ENCODE data around the gene HINFP.
"Not testable (repeated sequence)": the region's sequence is repeated elsewhere in the genome, so short reads cannot be mapped to it uniquely, and the experiment has no call there.

HINFP gene

GRCh38 chr11:119100994-119101758, 20.2 kb upstream of the HINFP start:
- TF ChIP-seq, protein P1, sequence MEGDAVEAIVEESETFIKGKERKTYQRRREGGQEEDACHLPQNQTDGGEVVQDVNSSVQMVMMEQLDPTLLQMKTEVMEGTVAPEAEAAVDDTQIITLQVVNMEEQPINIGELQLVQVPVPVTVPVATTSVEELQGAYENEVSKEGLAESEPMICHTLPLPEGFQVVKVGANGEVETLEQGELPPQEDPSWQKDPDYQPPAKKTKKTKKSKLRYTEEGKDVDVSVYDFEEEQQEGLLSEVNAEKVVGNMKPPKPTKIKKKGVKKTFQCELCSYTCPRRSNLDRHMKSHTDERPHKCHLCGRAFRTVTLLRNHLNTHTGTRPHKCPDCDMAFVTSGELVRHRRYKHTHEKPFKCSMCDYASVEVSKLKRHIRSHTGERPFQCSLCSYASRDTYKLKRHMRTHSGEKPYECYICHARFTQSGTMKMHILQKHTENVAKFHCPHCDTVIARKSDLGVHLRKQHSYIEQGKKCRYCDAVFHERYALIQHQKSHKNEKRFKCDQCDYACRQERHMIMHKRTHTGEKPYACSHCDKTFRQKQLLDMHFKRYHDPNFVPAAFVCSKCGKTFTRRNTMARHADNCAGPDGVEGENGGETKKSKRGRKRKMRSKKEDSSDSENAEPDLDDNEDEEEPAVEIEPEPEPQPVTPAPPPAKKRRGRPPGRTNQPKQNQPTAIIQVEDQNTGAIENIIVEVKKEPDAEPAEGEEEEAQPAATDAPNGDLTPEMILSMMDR (conservative IDR thresholded peaks at IDR 0.05; ENCODE audit: low read length), result peak; percentile 17; the same call in 1 of the 2 replicates
- DNase-seq (ENCODE audit: low read depth), result no peak
- peak overlapping the region; percentile 87 for H3K4me3 ChIP-seq (ENCODE audit: low read length)

DNA sequence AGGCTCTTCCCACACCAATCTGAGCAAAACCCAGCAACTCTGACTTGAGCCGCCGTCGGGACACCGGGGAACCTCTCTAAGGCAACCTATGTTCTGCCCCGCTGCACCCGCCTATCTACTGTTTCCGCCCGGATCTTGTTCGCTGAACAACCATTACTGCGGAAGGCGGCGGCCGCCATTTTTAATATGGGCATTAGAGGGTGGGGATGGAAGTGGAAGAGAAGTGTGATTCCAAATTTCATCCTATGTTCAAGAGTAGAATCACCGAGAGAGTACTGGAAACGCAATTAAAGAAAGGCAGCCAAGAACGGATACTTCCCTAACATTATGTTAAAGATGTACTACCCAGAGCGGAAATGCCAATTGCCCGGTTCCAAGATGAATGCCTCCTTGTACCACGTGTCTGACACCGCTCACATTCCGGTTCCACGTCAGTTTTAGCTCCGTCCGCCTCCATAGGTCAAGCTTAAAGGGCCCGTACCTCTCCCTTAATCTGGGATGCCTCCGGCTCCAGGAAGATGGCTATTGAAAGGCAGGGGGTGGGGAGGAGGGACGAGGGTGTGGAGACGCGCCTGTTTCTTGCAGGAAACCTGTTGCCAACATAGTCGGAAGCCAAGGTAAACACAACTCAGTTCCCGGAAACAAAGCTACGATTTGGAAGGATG, 19.5 kb upstream of the HINFP start, which contains the start of gene DPAGT1:
TSS of gene DPAGT1 (minus strand) at position 95 of the 665 bp plus-strand sequence. CDS start 198 bp downstream, outside the sequence.
- DNase-seq (ENCODE audit: low read depth), result peak; percentile 96
- TF ChIP-seq, protein P1 (conservative IDR thresholded peaks at IDR 0.05; ENCODE audit: low read length), result no peak

GRCh38 chr11:119103161-119103664, 18.2 kb upstream of the HINFP start:
- not testable (repeated sequence) for DNase-seq (ENCODE audit: low read depth)
- peak overlapping the region; percentile 87 for H3K4me3 ChIP-seq (ENCODE audit: low read length)

More for the DNA sequence above, 19.5 kb upstream of the HINFP start, which contains the start of gene DPAGT1:
- H3K4me3 ChIP-seq (ENCODE audit: low read length), result peak within 1 kb of the TSS; percentile 87

DNA sequence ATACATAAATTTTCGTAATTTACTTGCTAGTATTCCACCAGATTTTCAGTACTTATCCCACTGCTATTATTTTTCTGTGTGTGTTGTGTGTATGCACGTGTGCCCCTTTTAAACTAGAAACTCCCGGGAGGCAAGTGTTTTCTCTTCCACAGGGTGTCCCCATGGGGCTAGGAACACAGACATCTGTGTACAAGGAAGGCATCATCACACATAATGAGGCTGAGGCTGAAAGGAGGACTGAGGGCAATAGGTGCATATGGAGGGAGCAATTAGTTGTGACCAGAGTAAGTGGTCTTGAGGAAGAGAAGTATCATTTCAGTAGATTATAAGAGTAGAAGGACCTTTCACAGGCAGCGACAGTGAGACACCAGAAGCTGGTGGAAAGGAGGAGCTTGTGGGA, 17.6 kb upstream of the HINFP start:
- no peak overlapping the region for H3K4me3 ChIP-seq (ENCODE audit: low read length)
- no peak for DNase-seq (ENCODE audit: low read depth)
- TF ChIP-seq, protein P1 (conservative IDR thresholded peaks at IDR 0.05; ENCODE audit: low read length), result no peak

GRCh38 chr11:119106564-119107537, 14.5 kb upstream of the HINFP start, which contains the start of gene C2CD2L:
TSS of gene C2CD2L (plus strand) at chr11:119107344. CDS start at chr11:119107742, 398 bp downstream.
- H3K4me3 ChIP-seq (ENCODE audit: low read length), result peak within 1 kb of the TSS; percentile 78
- TF ChIP-seq, protein P1 (conservative IDR thresholded peaks at IDR 0.05; ENCODE audit: low read length), result no peak
- peak; percentile 88 for DNase-seq (ENCODE audit: low read depth)

DNA sequence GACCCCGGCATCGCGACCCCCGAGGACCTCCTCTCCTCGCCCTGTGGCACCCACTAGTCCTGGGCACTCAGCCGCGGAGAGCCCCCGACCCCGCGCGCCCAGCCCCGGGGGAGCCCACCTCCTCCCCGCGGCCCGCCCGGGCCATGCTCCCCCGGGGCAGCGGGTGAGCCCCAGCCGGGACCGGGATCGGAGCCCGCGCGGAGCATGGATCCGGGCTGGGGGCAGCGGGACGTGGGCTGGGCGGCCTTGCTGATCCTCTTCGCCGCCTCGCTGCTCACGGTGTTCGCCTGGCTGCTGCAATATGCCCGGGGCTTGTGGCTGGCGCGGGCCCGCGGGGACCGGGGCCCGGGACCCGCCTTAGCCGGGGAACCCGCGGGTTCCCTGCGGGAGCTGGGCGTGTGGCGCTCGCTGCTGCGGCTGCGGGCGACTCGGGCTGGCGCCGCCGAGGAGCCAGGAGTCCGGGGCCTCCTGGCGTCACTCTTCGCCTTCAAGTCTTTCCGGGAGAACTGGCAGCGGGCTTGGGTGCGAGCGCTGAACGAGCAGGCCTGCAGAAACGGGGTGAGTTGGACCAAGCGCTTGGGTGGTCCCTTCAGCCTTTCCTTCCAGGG, 13.7 kb upstream of the HINFP start:
- TF ChIP-seq, protein P1 (conservative IDR thresholded peaks at IDR 0.05; ENCODE audit: low read length), result no peak
- no peak for DNase-seq (ENCODE audit: low read depth)
- H3K4me3 ChIP-seq (ENCODE audit: low read length), result peak overlapping the region; percentile 78

All from AG10803 (cell line).